ENCODE data around the gene MAGI3.
"Not testable (repeated sequence)": the region's sequence is repeated elsewhere in the genome, so short reads cannot be mapped to it uniquely, and the experiment has no call there.

Gene MAGI3

DNA sequence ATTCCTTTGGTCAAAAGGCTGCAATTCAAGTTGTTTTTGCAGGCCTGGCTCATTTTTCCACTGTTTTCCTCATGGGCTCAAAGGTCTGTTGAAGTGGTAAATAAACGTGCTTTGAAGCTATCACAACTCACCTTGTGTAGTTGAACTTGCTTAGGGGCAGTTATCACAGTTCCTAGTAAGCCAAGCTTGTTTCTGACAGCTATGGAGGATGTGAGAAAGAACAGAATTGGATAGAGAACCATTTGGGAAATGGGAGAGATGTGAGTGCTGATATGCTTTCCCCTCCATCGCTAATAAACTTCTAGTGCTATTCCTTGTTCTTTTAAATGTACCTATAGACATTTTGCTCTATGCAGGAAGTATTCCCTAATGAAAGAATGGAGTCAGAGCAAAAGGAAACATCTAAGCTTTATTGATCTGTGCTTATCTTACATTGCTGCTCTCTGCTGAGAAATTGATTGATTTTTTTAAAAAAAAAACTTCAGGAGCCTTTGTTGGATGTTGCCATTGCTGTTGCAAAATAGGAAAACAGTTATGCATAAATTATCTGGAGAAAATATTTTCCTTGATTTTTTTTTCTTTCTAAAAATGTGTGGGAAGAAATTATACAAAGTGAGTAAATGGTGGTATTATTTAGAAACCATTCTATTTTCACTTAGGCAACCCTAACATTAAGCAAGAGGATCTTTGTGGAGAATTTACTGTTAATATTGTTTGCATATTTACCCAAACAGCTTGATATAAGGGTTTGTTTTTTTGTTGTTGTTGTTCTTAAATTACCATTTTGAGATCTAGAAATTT is 118.2 kb downstream of the MAGI3 start:
- no peak overlapping the region for H3K27ac ChIP-seq
- no peak for DNase-seq (ENCODE audit: low read depth, low spot score)

DNA sequence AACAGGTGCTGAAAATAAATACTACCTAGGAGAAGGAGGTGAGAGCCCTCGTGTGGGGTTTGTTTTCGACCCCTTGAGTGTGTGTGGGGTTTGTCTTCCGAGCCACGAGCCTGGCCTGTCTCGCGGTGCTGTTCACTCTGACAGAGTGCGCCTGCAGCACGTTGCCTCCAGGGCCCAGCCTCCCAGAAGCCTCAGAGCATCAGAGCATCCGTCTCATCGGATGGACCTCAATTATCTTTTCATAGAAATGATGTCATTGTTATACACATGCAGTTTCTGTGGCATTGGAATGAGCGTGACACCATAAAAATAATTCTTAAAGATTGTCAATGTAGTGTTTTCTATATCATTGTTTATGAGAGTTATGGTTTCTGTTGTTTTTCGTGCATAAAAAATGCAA is 119.5 kb downstream of the MAGI3 start:
- not testable (repeated sequence) for DNase-seq (ENCODE audit: low read depth, low spot score); H3K27ac ChIP-seq

DNA sequence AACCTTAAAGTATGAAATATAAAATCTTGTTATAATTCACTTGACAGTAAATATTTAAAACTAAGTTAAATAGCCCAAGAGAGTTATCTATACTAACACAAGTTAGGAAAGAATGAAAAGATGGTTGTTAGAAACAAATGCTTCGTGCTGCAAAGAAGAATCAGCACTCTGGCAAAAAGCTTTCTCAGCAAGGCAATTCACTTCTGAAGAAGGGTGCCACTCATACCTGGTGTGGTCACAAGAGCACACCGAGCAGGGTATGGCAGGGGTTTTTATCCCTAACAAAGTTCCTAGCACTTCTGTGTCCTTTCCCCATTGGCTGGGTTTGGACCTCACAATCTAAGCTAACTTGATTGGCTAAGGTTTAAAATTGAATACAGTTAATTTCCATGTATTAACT is 121.0 kb downstream of the MAGI3 start:
- no peak overlapping the region for H3K27ac ChIP-seq
- no peak for DNase-seq (ENCODE audit: low read depth, low spot score)

DNA sequence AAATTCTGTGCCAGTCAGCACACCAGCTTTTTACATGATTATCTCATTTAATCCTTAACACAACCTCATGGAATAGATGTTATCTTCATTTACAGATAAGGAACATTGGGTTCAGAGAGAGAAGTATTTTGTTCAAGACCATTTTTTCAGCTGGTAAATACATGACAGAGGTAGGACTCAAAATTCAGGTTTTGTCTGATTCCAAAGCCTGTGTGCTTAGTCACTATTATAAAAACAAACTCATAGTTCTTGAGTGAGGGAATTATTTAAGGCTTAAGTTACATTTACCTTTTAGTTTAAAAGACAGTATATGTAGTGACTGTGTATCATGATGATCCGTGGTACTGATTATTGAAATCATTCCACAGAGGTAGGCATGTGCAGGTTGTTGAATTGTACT is 125.2 kb downstream of the MAGI3 start:
- peak overlapping the region; percentile 3 for H3K27ac ChIP-seq
- DNase-seq (ENCODE audit: low read depth, low spot score), result peak; percentile 24

DNA sequence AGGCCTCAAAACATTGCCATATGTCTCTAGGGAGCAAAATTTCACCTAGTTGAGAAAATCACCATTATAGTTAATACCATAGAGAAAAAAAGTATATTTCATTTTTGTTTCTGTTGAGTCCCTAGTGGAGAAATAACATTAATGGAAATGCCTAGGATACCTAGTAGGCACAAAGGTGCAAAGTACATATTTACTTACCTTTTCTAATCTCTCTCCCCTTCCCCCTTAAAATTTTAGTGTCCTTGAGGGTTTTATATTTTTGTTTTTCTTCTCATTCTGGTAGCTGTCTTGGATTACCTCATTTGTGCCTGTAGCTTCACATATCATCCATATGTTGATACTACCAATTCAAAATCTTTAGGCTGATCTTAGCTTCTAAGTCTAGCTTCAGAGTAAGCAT is 127.0 kb downstream of the MAGI3 start:
- DNase-seq (ENCODE audit: low read depth, low spot score), result no peak
- no peak overlapping the region for H3K27ac ChIP-seq

DNA sequence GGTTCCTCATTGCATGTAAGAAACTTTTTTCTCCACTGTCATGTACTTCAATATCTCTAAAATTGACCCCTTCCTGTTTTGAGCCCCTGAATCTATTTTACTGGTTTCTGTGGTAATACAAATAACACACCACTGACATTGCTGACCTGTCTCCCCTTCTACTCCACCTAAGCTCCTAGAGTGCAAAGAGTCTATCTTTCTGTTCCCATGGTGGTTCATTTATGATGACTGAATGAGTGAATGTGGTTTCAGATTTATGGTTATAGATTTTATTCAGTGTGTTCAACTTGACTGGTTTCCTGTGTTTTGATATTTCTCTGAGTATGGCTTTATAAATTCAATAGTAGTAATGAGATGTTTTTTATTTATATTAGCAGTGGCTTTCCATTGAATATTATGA is 127.7 kb downstream of the MAGI3 start:
- H3K27ac ChIP-seq, result no peak overlapping the region
- no peak for DNase-seq (ENCODE audit: low read depth, low spot score)

DNA sequence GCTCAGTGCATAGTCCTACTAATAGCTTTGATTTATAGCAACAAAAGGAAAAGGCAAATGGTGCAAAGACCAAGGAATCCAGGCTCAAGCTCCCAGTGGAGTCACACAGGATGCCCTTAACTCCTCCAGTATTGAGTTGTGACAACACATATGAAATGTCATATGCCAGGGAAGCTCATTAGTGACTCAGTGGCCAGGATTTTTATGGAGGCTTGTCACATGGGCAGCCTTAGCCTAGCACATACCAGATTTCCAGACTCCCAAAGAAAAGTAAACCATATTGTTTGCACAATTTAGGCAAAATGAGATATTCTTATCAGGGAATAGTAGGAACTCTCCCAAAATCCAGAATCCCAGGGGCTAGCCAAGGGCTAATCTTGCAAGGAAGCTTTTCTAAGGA is 129.2 kb downstream of the MAGI3 start:
- H3K27ac ChIP-seq, result no peak overlapping the region
- no peak for DNase-seq (ENCODE audit: low read depth, low spot score)

DNA sequence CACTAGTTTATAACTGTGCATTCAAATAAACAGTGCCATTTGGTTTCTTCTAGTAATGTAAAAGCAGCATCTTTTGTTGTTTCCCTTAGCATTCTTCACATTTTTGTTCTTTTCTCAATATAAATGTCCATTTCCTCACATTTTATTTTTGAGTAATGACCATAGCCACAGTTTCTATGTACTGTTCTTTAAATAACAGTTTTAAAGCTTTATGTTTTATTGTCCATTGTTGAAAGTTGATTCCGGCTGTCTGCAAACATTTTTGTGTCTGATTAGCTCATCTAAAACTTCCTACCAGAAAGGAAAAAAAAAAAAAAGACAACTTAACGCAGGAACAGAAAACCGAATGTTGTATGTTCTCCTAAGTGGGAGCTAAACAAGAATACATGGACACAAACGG is 139.7 kb downstream of the MAGI3 start:
- no peak overlapping the region for H3K27ac ChIP-seq

DNA sequence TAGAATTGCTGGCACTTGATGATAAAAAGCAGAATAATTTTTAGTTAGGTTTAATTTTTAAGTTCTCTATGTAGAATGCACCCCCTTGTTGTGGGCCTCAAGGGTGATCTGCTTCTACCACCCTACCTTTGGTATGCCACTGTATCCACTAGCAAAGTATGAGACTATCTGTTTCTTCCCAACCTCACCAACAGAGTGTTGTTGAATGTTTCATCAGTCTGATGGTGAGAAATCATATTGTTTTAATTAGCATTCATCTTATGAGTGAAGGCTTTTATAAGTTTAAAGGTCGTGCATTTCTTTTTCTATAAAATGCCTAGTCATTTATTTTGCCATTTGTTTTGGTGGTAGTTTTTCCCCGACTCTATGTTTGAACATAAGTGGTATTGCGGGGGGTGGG is 141.0 kb downstream of the MAGI3 start:
- no peak for DNase-seq (ENCODE audit: low read depth, low spot score)
- H3K27ac ChIP-seq, result no peak overlapping the region

More for the DNA sequence above, 139.7 kb downstream of the MAGI3 start:
- DNase-seq (ENCODE audit: low read depth, low spot score), result no peak

DNA sequence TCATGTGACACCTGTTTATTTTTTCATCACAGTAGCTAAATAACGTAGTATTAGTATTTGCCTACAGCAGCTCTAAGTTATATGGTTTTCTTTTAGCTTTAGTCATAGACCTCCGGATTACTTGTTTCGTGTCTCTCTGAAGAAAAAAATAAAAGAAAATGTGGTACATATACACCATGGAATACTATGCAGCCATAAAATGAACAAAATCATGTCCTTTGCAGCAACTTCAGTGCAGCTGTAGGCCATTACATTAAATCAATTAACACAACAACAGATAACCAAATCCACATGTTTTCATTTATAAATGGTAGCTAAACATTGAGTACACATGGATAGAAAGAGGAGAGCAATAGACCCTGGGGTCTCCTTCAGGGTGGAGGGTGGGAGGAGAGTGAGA is 142.7 kb downstream of the MAGI3 start:
- no peak overlapping the region for H3K27ac ChIP-seq
- no peak for DNase-seq (ENCODE audit: low read depth, low spot score)

DNA sequence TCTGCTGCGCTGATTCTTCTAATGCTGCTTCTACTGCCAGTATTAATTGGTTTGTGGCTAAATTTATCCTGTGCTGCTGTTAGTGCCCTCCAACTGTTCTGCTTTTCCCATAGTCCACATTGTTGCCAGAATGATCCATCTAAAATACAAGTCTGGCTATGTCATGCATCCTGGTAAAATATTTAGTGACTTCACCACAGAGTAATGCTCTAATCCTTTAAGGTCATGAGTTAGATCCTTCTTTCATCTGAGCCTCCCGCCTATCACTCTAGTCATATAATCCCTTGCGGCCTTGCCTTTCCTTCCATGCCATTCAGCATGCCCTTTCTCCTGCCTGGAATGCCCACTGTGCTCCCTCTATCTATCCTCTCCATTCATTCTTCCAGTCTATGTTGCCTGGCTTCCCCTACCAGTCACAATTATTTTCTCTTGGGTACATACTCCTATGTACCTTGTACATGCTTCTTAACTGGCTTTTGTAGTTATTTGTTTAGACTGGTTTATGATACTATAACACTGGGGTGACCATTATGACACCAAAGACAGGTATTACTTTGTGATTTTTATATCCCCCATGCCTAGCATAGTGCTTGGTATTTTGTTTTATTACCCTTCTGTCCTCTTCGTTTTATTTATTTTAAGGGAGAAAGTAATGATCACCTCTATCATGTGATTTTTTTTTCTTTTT is 144.0 kb downstream of the MAGI3 start:
- H3K27ac ChIP-seq, result peak overlapping the region; percentile 28
- no peak for DNase-seq (ENCODE audit: low read depth, low spot score)

DNA sequence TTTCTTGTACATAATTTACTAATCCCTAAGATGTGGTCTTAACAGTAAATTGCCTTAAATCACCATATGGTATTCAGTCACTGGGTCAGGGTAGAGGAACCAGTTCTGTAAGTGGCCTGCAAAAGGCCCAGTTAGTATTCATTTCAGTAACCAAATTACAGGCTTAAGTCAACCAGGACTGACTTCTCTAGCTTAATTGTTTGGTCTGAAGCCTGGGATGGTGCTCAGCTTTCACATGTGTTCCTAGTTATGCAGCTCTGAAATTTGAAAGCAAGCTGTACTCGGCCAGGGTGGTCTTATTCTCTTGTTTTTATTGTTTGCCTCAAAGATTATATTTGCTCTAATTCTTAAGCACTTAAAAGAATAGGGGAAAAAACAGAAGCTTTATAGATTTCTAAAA is 144.6 kb downstream of the MAGI3 start:
- no peak for DNase-seq (ENCODE audit: low read depth, low spot score)
- no peak overlapping the region for H3K27ac ChIP-seq

DNA sequence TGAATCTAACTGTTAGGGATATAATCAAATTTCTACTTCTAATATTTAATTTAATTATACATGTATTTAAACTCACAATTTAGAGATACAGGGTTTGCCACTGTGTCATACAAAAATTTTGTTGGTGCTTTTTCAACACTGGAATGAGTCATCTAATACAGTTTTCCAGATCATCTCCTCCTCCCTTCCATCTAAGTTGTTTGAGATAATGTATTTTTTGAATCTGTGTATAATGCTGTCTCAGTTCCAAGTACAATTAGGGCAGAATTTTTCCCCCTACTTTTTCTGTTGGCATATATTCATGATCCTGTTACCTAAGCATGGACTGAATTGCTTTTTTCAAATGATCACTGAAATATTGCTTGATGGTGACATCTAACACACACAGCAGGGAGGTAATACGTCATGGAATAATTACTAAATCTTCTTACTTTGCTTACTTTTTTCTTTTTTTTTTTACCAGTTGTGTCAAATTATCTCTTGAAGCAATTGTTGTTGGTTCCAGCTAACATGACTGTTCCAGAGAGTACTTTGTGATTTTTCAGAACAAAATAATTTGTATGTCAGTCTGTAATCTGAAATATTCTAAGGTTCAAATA is 146.0 kb downstream of the MAGI3 start:
- no peak for DNase-seq (ENCODE audit: low read depth, low spot score)
- H3K27ac ChIP-seq, result no peak overlapping the region

DNA sequence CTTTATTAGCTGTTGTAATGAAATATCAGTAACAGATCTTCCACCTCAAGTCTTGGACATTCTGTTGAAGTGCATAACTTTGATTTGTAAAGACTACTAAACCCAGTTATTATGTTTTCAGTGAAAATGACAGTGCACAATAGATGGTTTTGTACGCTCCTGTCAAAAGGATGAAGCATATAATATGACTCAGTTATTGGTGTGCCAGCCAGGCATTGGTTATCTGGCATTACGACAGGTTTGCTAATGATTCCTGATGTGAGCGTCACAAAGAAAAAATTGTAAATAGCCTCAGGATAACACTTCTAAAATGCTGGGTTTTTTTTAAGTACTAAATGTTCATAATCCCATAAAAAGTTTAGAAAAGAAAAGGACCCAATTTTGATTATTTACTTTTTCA is 147.9 kb downstream of the MAGI3 start:
- no peak for DNase-seq (ENCODE audit: low read depth, low spot score)
- H3K27ac ChIP-seq, result peak overlapping the region; percentile 21

DNA sequence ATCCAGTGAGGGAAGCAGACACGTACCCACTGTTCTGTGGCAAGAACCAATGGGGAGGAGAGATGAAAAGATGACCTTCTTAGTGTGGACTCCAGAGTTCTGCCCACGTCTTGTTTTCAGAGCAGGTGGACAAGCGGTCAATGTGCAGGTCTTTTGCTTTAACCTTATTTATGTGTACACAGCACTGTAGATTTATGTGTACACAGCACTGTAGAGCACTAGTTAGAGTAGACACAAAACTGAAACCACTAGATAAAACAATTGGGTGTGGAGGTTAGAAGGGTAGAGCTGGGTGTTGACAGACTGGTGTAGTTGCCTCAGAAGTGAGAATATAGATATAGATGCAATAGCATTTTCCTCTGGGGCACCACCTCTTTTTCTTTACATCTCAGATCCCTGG is 150.0 kb downstream of the MAGI3 start:
- no peak for DNase-seq (ENCODE audit: low read depth, low spot score)
- H3K27ac ChIP-seq, result no peak overlapping the region

DNA sequence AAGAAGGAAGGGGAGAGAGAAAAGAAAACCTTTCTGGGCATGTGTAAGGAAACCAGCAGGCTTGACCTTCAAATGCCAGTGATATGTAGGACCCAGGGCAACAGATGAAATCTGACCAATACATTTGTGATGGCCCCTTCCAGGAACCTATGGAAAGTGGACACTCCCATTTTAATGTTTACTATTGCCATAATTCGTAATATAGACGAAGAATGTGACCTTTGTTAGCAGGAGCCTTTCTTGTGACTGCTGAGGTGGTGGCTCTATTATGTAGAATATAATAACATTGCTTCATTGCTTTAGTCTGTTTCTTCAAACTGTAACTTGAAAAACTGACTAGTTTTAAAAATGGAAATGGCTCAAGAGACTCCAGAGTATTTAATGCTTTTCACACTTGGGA is 150.8 kb downstream of the MAGI3 start:
- no peak for DNase-seq (ENCODE audit: low read depth, low spot score)
- peak overlapping the region; percentile 83 for H3K27ac ChIP-seq

DNA sequence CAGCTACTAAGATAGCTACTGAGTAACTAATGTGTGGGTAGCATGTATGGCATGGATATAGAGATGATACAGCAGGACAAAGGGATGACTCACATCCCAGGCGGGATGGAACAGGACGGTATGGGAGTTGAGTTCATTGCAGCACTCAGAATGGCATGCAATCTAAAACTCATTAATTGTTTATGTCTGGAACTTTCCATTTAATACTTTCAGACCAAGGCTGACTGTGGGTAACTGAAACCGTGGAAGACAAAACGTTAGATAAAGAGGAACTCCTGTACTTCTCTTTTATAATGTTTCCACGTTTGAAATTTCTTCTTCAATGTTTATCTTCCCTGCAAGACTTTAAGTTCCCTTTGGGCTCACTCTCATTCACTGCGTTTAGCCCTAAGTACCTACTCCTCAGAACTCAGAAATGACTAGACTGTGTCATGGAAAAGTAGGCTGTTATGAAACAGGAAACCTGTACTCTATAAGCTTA is 151.9 kb downstream of the MAGI3 start:
- DNase-seq (ENCODE audit: low read depth, low spot score), result peak; percentile 69
- peak overlapping the region; percentile 83 for H3K27ac ChIP-seq

DNA sequence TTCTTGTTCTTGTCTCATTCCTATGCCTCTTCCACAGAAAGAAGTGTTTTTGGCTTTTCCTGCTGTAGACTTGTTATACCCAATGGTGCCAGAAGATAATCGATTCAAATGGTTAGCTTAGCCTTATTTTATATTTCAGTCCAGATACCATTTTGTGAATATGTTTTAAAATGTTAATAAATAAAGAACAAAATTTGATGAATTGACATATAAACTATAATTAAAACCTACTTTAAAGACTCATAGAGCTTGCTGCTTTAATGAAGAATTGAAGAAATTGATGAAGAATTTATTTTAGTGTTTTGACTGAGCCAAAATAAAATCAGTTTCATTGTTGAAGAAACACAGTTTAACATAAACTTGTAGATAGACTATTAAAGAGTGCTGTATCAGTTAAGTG is 152.8 kb downstream of the MAGI3 start:
- no peak for DNase-seq (ENCODE audit: low read depth, low spot score)
- H3K27ac ChIP-seq, result peak overlapping the region; percentile 83

DNA sequence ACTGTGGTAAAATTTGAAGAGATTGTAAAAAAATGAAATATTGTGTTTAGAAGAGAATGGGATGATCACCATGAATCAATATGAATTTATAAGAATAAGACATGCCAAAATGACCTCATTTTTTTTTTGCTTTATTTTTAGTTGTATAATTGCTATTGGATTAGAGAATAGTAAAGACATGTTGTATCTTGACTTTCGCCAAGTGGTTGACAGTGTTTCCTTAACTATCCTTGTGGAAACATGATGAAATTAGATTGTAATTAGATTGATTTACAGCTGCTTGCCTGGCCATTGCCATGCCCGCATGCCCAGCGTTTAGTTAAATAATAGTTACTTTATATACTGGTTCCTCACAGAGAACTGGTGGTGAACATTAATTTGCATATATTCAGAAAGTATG is 154.9 kb downstream of the MAGI3 start:
- peak overlapping the region; percentile 54 for H3K27ac ChIP-seq
- DNase-seq (ENCODE audit: low read depth, low spot score), result no peak

DNA sequence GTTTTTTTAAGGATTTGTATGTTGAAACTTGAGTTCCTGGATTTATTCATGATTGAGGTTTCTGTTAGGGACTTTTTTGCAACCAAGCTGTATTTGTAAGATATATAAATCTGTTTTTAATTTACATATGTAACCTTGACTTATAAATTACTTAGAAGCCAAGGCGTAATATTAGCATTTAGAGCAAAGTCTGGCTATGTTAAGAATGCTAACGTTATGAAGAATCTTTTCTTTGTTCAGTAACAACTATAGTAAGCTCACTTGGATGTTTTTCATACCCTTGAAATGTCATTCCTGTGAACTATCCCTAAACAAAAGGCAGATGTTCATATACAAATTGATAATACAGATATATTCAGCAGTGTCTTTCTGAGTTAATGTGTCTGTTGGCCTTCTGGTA is 155.3 kb downstream of the MAGI3 start:
- H3K27ac ChIP-seq, result peak overlapping the region; percentile 54
- no peak for DNase-seq (ENCODE audit: low read depth, low spot score)

DNA sequence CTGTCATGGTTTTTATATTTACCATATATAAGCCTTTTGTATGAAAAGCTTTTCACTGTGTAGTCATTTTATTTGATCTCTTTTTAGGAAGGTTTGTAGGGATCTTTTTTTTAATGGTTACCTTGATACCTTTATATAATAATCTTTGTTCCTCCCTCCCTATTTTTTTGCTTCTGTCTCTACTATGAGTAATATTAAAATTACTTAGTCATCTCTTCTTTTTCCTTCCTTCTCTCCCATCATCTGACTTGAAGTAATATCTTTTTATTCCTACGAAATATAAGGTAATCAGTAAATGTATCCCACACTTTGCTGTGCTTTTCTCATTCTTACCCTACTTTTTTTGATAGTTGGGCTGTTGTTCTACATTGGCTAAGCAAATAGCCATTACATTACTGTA is 161.4 kb downstream of the MAGI3 start:
- H3K27ac ChIP-seq, result peak overlapping the region; percentile 23
- no peak for DNase-seq (ENCODE audit: low read depth, low spot score)

Measured in epithelial cell of prostate (primary cell).